K562 (cell line): ENCODE results near the gene MAGI2. TPM values are rescaled to one million over a fixed set of nuclear protein-coding genes. Genes with fewer than 3 reads are reported as not detected.

Experiments
- ATAC-seq: fragments of 200-7000 bp; cut with Tn5 transposase; 3 replicates; pipeline ENCODE4 v1.9.1; 2020; ENCODE audit warnings: moderate library complexity
- BruUV-seq: library from RNA; stranded (reverse); fragments of 400-500 nt; replicated peaks from 2 replicates; lab custom pipeline; 2021; lab: Mats Ljungman, UMichigan
- CTCF ChIA-PET: fragments of 300-600 bp; formaldehyde crosslinking; extraction: SDS; loops from one replicate; lab custom pipeline; 2021; ENCODE audit warnings: low intra/inter-chr PET ratio; lab: Yijun Ruan, JAX
- POLR2A ChIA-PET: fragments of 300-600, 350-650 bp; sonication (Branson Sonifier 250); formaldehyde crosslinking; extraction: SDS; loops from one replicate; lab custom pipeline; 2021; ENCODE audit warnings: antibody characterized with exemption, inconsistent platforms; lab: Yijun Ruan, JAX
- DNase-seq, 4 experiments: peaks; one replicate each; pipeline versions ENCODE4 v3.0.0 to v3.0.0-alpha.2; 2011 to 2018; ENCODE audit warnings: low spot score in 3 of 4, mixed read lengths in 3 of 4; ENCODE audit errors: extremely low read depth in 1 of 4
- FAIRE-seq: peaks from 2 replicates; lab custom pipeline; 2011; peaks lifted over from hg19 to GRCh38; lab: Jason Lieb, UNC
- H2AFZ ChIP-seq: 2 replicates; pipeline ENCODE4 v1.6.0; 2011; ENCODE audit warnings: low read depth, low read length, control low read depth, inconsistent platforms
- H3K27ac ChIP-seq: fragments of 200-600 bp; 3 replicates; pipeline ENCODE4 v1.8.0; 2011; ENCODE audit warnings: low read depth, mild to moderate bottlenecking, control low read depth, inconsistent platforms, low read length, moderate library complexity, mixed read lengths; ENCODE audit errors: extremely low read depth
- H3K27me3 ChIP-seq, 2 experiments: fragments of 300-600 bp in 1 of 2; 2 replicates in 1 of 2; 3 replicates in 1 of 2; pipeline versions ENCODE4 v1.6.0 to v1.8.0; 2011; ENCODE audit warnings: inconsistent platforms in 2 of 2, low read length in 2 of 2, mild to moderate bottlenecking in 1 of 2, mixed read lengths in 1 of 2, moderate library complexity in 1 of 2; ENCODE audit not compliant: control insufficient read depth in 2 of 2, insufficient read depth in 2 of 2
- H3K36me3 ChIP-seq: fragments of 300-600 bp; 3 replicates; pipeline ENCODE4 v1.8.0; 2011; ENCODE audit warnings: mild to moderate bottlenecking, low read length, inconsistent platforms; ENCODE audit not compliant: control insufficient read depth, insufficient read depth
- H3K4me1 ChIP-seq, 2 experiments: fragments of 200-600 bp in 1 of 2; replicated peaks in 1 of 2; 2 replicates in 1 of 2; 3 replicates in 1 of 2; pipeline versions ENCODE4 v1.5.1 to v1.8.0; 2011; ENCODE audit warnings: inconsistent platforms in 2 of 2, low read length in 2 of 2, mild to moderate bottlenecking in 1 of 2, mixed read lengths in 1 of 2, moderate library complexity in 1 of 2; ENCODE audit not compliant: control insufficient read depth in 2 of 2, insufficient read depth in 2 of 2
- H3K4me2 ChIP-seq: 2 replicates; pipeline ENCODE4 v1.6.1; 2011; ENCODE audit warnings: low read length, control low read depth, inconsistent platforms, mixed read lengths; ENCODE audit not compliant: insufficient read depth
- H3K4me3 ChIP-seq: fragments of 200-600 bp; sonication (generic), shearing (Covaris generic); 2 replicates; pipeline ENCODE4 v1.5.1; 2016; ENCODE audit warnings: control low read depth, inconsistent platforms
- H3K79me2 ChIP-seq: fragments of 200-600 bp; 3 replicates; pipeline ENCODE4 v1.8.0; 2011; ENCODE audit warnings: low read length, inconsistent platforms; ENCODE audit not compliant: control insufficient read depth, insufficient read depth
- H3K9ac ChIP-seq, 2 experiments: 2 replicates each; pipeline versions ENCODE4 v1.6.0 to v1.6.1; 2011; ENCODE audit warnings: low read depth in 2 of 2, low read length in 2 of 2, control low read depth in 1 of 2, inconsistent platforms in 1 of 2, mild to moderate bottlenecking in 1 of 2, mixed read lengths in 1 of 2; ENCODE audit not compliant: insufficient read depth in 1 of 2
- H3K9me1 ChIP-seq: one replicate; pipeline ENCODE4 v1.6.0; 2011; ENCODE audit warnings: inconsistent platforms, mild to moderate bottlenecking, low read length, moderate library complexity; ENCODE audit not compliant: control insufficient read depth, insufficient read depth
- H3K9me3 ChIP-seq: replicated peaks from 2 replicates; pipeline ENCODE4 v1.5.1; 2011; ENCODE audit warnings: low read depth, low read length, inconsistent platforms; ENCODE audit not compliant: control insufficient read depth, insufficient read depth
- H4K20me1 ChIP-seq: replicated peaks from 2 replicates; pipeline ENCODE4 v1.6.1; 2011; ENCODE audit warnings: low read length, inconsistent platforms, mixed read lengths; ENCODE audit not compliant: control insufficient read depth, insufficient read depth
- CEBPZ ChIP-seq: fragments of 150-350 bp; IDR thresholded peaks from 2 replicates; pipeline ENCODE4 v1.6.1; 2014; ENCODE audit warnings: low read depth, mild to moderate bottlenecking, low read length, borderline replicate concordance
- MXI1 ChIP-seq: IDR thresholded peaks from 2 replicates; pipeline ENCODE4 v1.6.1; 2011; ENCODE audit warnings: low read depth, mild to moderate bottlenecking, improper control_type of control experiment, low read length
- NR1H2 ChIP-seq: sonication (generic); formaldehyde crosslinking; IDR thresholded peaks from 2 replicates; pipeline ENCODE4 v1.4.0; 2020; ENCODE audit warnings: mild to moderate bottlenecking, missing genetic modification reagents
- NRF1 ChIP-seq, 2 experiments: fragments of 450-650 bp; IDR thresholded peaks in 1 of 2; conservative IDR thresholded peaks in 1 of 2; 2 replicates each; pipeline ENCODE4 v1.6.1; 2014; ENCODE audit warnings: mild to moderate bottlenecking in 2 of 2
- XRCC5 ChIP-seq: fragments of 200-400 bp; formaldehyde crosslinking; IDR thresholded peaks from 2 replicates; pipeline ENCODE4 v1.6.1; 2017; ENCODE audit warnings: low read depth, mild to moderate bottlenecking, low read length
- ZKSCAN8 ChIP-seq: fragments of 200-800 bp; sonication (Bioruptor generic); IDR thresholded peaks from 2 replicates; pipeline ENCODE4 v1.6.1; 2016; ENCODE audit warnings: missing genetic modification characterization, missing compliant biosample characterization
- ZNF133 ChIP-seq: fragments of 250-450 bp; sonication (Bioruptor Pico); IDR thresholded peaks from 2 replicates; pipeline ENCODE4 v1.4.0; 2020; ENCODE audit warnings: mild to moderate bottlenecking
- ZNF431 ChIP-seq: sonication (generic); formaldehyde crosslinking; IDR thresholded peaks from 2 replicates; pipeline ENCODE4 v1.8.0; 2022; ENCODE audit warnings: mild to moderate bottlenecking, missing genetic modification reagents
- WGBS: fragments of 100-300 bp; shearing (Covaris generic); methylation state at CpG from one replicate; pipeline ENCODE4 v1.1.6; 2016; ENCODE audit warnings: low coverage, mixed read lengths; ENCODE audit not compliant: insufficient coverage; ENCODE audit errors: missing lambda C conversion rate; 5-methylcytosine and 5-hydroxymethylcytosine counted together
- in situ Hi-C: fragments of 300-500 bp; cut with MboI; formaldehyde crosslinking; loops from 4 replicates; pipeline ENCODE4 v1.15.0; 2018; ENCODE audit warnings: inconsistent platforms, mixed read lengths
- intact Hi-C: fragments of 100-400 bp; cut with micrococcal nuclease; formaldehyde crosslinking; loops from 2 replicates; pipeline ENCODE4 v1.14.2; 2022
- polyA plus RNA-seq, 8 experiments: library from polyadenylated mRNA; depleted of rRNA in 4 of 8; stranded (reverse) in 5 of 8; unstranded in 3 of 8; fragments of >200 nt; fragmentation: Nextera tagmentation in 2 of 8; fragmentation: Illumina TruSeq in 1 of 8; extraction: Ambion mirVana in 2 of 8; extraction: Trizol in 1 of 8; gene quantifications; 2 replicates each; pipeline versions ENCODE4 v1.2.1 to v1.2.3, GENCODE V29; 2011 to 2014; ENCODE audit warnings: inconsistent platforms in 1 of 8, missing spikeins in 1 of 8
- total RNA-seq, 7 experiments: library from RNA; depleted of rRNA in 6 of 7; stranded (reverse); fragments of >200 nt in 6 of 7; fragmentation: Illumina TruSeq in 2 of 7; extraction: Trizol in 2 of 7; gene quantifications; 2 replicates each; pipeline versions ENCODE4 v1.2.1 to v1.2.3, GENCODE V29; 2011 to 2021; ENCODE audit warnings: low replicate concordance in 1 of 7
- TF ChIP-seq, protein P1 (sequence below): sonication (generic); formaldehyde crosslinking; IDR thresholded peaks from 2 replicates; pipeline ENCODE4 v1.8.1; 2023; ENCODE audit warnings: missing genetic modification reagents, mild to moderate bottlenecking, borderline replicate concordance
- TF ChIP-seq, protein P2 (sequence below): sonication (generic); formaldehyde crosslinking; IDR thresholded peaks from 2 replicates; pipeline ENCODE4 v1.8.0; 2022; ENCODE audit warnings: mild to moderate bottlenecking, missing genetic modification reagents

MAGI2 gene
- total and polyA plus RNA-seq, 9 of the 15 experiments (the other 6 are each of a cell fraction or from before 2014, with no cell fraction given), result 0.27 to 1.4 (median 0.70) TPM

GRCh38 chr7:78043159-78043558, 1410.3 kb downstream of the MAGI2 start:
- H4K20me1 ChIP-seq, result no peaks in the 10 kb centered on the region
- DNase-seq (no peak), ATAC-seq (no peak), FAIRE-seq (no peak)
- H3K27me3 ChIP-seq, result peaks cover 10 to 14% of the 10 kb centered on the region in 2 experiments
- BruUV-seq, result no TSS peak
- no peaks in the 10 kb centered on the region for H3K79me2 ChIP-seq
- intact Hi-C loops (no loop called here), in situ Hi-C loops (no loop called here)
- ChIA-PET CTCF (no interaction called here), POLR2A (interaction anchor here (0.6 to 2.0 kb wide), 4 partner anchors 9 to 258 kb away, joined by 3 to 4 read pairs (median 3); no protein-coding TSS in a partner anchor)
- no peak overlapping the region for H3K4me3 ChIP-seq
- no peak overlapping the region for H2AFZ ChIP-seq
- peaks cover 0 to 6% of the 10 kb centered on the region in 2 experiments; a peak in 1 of 5 replicates for H3K4me1 ChIP-seq
- no peak overlapping the region for H3K27ac ChIP-seq
- no peak overlapping the region for H3K4me2 ChIP-seq
- H3K9me1 ChIP-seq, result no peaks in the 10 kb centered on the region
- TF ChIP-seq, protein P1, sequence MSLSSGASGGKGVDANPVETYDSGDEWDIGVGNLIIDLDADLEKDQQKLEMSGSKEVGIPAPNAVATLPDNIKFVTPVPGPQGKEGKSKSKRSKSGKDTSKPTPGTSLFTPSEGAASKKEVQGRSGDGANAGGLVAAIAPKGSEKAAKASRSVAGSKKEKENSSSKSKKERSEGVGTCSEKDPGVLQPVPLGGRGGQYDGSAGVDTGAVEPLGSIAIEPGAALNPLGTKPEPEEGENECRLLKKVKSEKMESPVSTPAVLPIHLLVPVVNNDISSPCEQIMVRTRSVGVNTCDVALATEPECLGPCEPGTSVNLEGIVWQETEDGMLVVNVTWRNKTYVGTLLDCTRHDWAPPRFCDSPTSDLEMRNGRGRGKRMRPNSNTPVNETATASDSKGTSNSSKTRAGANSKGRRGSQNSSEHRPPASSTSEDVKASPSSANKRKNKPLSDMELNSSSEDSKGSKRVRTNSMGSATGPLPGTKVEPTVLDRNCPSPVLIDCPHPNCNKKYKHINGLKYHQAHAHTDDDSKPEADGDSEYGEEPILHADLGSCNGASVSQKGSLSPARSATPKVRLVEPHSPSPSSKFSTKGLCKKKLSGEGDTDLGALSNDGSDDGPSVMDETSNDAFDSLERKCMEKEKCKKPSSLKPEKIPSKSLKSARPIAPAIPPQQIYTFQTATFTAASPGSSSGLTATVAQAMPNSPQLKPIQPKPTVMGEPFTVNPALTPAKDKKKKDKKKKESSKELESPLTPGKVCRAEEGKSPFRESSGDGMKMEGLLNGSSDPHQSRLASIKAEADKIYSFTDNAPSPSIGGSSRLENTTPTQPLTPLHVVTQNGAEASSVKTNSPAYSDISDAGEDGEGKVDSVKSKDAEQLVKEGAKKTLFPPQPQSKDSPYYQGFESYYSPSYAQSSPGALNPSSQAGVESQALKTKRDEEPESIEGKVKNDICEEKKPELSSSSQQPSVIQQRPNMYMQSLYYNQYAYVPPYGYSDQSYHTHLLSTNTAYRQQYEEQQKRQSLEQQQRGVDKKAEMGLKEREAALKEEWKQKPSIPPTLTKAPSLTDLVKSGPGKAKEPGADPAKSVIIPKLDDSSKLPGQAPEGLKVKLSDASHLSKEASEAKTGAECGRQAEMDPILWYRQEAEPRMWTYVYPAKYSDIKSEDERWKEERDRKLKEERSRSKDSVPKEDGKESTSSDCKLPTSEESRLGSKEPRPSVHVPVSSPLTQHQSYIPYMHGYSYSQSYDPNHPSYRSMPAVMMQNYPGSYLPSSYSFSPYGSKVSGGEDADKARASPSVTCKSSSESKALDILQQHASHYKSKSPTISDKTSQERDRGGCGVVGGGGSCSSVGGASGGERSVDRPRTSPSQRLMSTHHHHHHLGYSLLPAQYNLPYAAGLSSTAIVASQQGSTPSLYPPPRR (CRISPR knock-in tag), result no peak
- TF ChIP-seq ZNF431 (CRISPR knock-in tag), result no peak
- no peak for TF ChIP-seq NR1H2 (CRISPR knock-in tag)
- TF ChIP-seq CEBPZ, result no peak
- no peak for TF ChIP-seq MXI1
- TF ChIP-seq ZNF133 (CRISPR knock-in tag), result no peak
- TF ChIP-seq NRF1 (conservative IDR thresholded peaks at IDR 0.05 in 1 of 2, IDR thresholded peaks at IDR 0.05 in 1 of 2), result no peak
- TF ChIP-seq, protein P2, sequence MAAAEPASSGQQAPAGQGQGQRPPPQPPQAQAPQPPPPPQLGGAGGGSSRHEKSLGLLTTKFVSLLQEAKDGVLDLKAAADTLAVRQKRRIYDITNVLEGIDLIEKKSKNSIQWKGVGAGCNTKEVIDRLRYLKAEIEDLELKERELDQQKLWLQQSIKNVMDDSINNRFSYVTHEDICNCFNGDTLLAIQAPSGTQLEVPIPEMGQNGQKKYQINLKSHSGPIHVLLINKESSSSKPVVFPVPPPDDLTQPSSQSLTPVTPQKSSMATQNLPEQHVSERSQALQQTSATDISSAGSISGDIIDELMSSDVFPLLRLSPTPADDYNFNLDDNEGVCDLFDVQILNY (CRISPR knock-in tag), result no peak
- no peak for TF ChIP-seq XRCC5
- TF ChIP-seq ZKSCAN8 (CRISPR knock-in tag), result no peak
- no peaks in the 10 kb centered on the region for H3K9me3 ChIP-seq
- 6% methylated on average over 2 of the region's 2 CpGs for WGBS
- H3K9ac ChIP-seq, result no peak overlapping the region
- H3K36me3 ChIP-seq, result no peaks in the 10 kb centered on the region
